MM.1S (cell line): ENCODE measurements around the gene GALNT9.

ENCODE experiments used
- DNase-seq: peaks from one replicate; pipeline ENCODE4 v3.0.0-alpha.2; 2015
- H2AFZ ChIP-seq: fragments of 300-600 bp; sonication (generic); 2 replicates; pipeline ENCODE4 v1.6.0; 2016; ENCODE audit warnings: antibody characterized with exemption, low read length
- H3F3A ChIP-seq: fragments of 300-600 bp; sonication (generic); 2 replicates; pipeline ENCODE4 v1.6.1; 2016; ENCODE audit warnings: mild to moderate bottlenecking, antibody characterized with exemption, low read length, moderate library complexity, mixed read lengths; ENCODE audit not compliant: insufficient read depth
- H3K27ac ChIP-seq: fragments of 300-600 bp; sonication (generic); 2 replicates; pipeline ENCODE4 v1.5.1; 2016; ENCODE audit warnings: mild to moderate bottlenecking, low read length
- H3K27me3 ChIP-seq: fragments of 300-600 bp; sonication (generic); replicated peaks from 2 replicates; pipeline ENCODE4 v1.6.0; 2016; ENCODE audit warnings: low read length; ENCODE audit not compliant: insufficient read depth
- H3K36me3 ChIP-seq: fragments of 300-600 bp; sonication (generic); replicated peaks from 2 replicates; pipeline ENCODE4 v1.6.1; 2016; ENCODE audit warnings: mild to moderate bottlenecking, low read length, mixed read lengths; ENCODE audit not compliant: insufficient read depth
- H3K4me1 ChIP-seq: fragments of 300-600 bp; sonication (generic); 2 replicates; pipeline ENCODE4 v1.6.1; 2016; ENCODE audit warnings: low read length, mixed read lengths
- H3K4me2 ChIP-seq: fragments of 300-600 bp; sonication (generic); 2 replicates; pipeline ENCODE4 v1.6.0; 2016; ENCODE audit warnings: low read depth, low read length
- H3K4me3 ChIP-seq: fragments of 300-600 bp; sonication (generic); 2 replicates; pipeline ENCODE4 v1.5.1; 2016; ENCODE audit warnings: low read length, mixed read lengths
- H3K79me2 ChIP-seq: fragments of 300-600 bp; sonication (generic); 2 replicates; pipeline ENCODE4 v1.6.1; 2016; ENCODE audit warnings: mixed run types, low read length, mixed read lengths
- H3K9ac ChIP-seq: fragments of 300-600 bp; sonication (generic); 2 replicates; pipeline ENCODE4 v1.6.1; 2016; ENCODE audit warnings: low read length, mixed read lengths
- H3K9me2 ChIP-seq: fragments of 300-600 bp; sonication (generic); replicated peaks from 2 replicates; pipeline ENCODE4 v1.6.1; 2016; ENCODE audit warnings: mild to moderate bottlenecking, low read length, mixed read lengths; ENCODE audit not compliant: insufficient read depth
- H3K9me3 ChIP-seq: fragments of 300-600 bp; sonication (generic); replicated peaks from 2 replicates; pipeline ENCODE4 v1.6.1; 2016; ENCODE audit warnings: mild to moderate bottlenecking, low read length, mixed read lengths; ENCODE audit not compliant: insufficient read depth
- H4K20me1 ChIP-seq: fragments of 300-600 bp; sonication (generic); 2 replicates; pipeline ENCODE4 v1.6.1; 2016; ENCODE audit warnings: mild to moderate bottlenecking, low read length, moderate library complexity, mixed read lengths; ENCODE audit not compliant: insufficient read depth
- CTCF ChIP-seq: fragments of 300-600 bp; sonication (generic); IDR thresholded peaks from 2 replicates; pipeline ENCODE4 v1.5.1; 2016; ENCODE audit warnings: antibody characterized with exemption, low read length, mixed read lengths
- EZH2 ChIP-seq: fragments of 300-600 bp; sonication (generic); optimal IDR thresholded peaks from 2 replicates; pipeline ENCODE3; 2017; ENCODE audit warnings: low read depth, mild to moderate bottlenecking, antibody characterized with exemption, low read length, mixed read lengths
- EZH2phosphoT487 ChIP-seq: fragments of 300-600 bp; sonication (generic); IDR thresholded peaks from 2 replicates; pipeline ENCODE4 v1.6.1; 2018; ENCODE audit warnings: antibody characterized with exemption, low read length

GALNT9 gene

GRCh38 chr12:132262256-132263060 lies 66.9 kb downstream of the GALNT9 start:
- TF ChIP-seq EZH2 (no peak), EZH2phosphoT487 (no peak), CTCF (no peak)

GRCh38 chr12:132261328-132262138 lies 67.9 kb downstream of the GALNT9 start:
- no peaks in the 10 kb centered on the region for H3K27me3 ChIP-seq
- H3K9ac ChIP-seq: no peak overlapping the region
- no peak for TF ChIP-seq EZH2
- TF ChIP-seq CTCF: no peak
- TF ChIP-seq EZH2phosphoT487: no peak
- H3K9me2 ChIP-seq: no peaks in the 10 kb centered on the region
- H3K4me3 ChIP-seq: no peak overlapping the region
- H3F3A ChIP-seq: no peaks in the 10 kb centered on the region
- H4K20me1 ChIP-seq: no peaks in the 10 kb centered on the region
- H3K36me3 ChIP-seq: no peaks in the 10 kb centered on the region
- H3K79me2 ChIP-seq: no peaks in the 10 kb centered on the region
- H3K4me2 ChIP-seq: no peak overlapping the region
- no peak overlapping the region for H2AFZ ChIP-seq
- no peak overlapping the region for H3K27ac ChIP-seq
- DNase-seq: no peak
- H3K9me3 ChIP-seq: no peaks in the 10 kb centered on the region
- H3K4me1 ChIP-seq: no peaks in the 10 kb centered on the region

More at GRCh38 chr12:132262256-132263060, 66.9 kb downstream of the GALNT9 start:
- Histone ChIP-seq H3K9me3 (no peaks in the 10 kb centered on the region), H3K9ac (no peak overlapping the region), H3K4me3 (no peak overlapping the region), H3K4me1 (no peaks in the 10 kb centered on the region), H3K27me3 (no peaks in the 10 kb centered on the region), H4K20me1 (no peaks in the 10 kb centered on the region), H2AFZ (no peak overlapping the region), H3F3A (no peaks in the 10 kb centered on the region), H3K79me2 (no peaks in the 10 kb centered on the region), H3K4me2 (no peak overlapping the region), H3K36me3 (no peaks in the 10 kb centered on the region), H3K9me2 (no peaks in the 10 kb centered on the region), H3K27ac (no peak overlapping the region)
- no peak for DNase-seq

GRCh38 chr12:132260721-132261120 lies 68.7 kb downstream of the GALNT9 start:
- no peak for TF ChIP-seq EZH2phosphoT487
- TF ChIP-seq CTCF: no peak
- TF ChIP-seq EZH2: no peak
- H3K79me2 ChIP-seq: no peaks in the 10 kb centered on the region
- no peaks in the 10 kb centered on the region for H3K36me3 ChIP-seq
- H3K27me3 ChIP-seq: no peaks in the 10 kb centered on the region; the same call in 1 of the 2 replicates
- no peak overlapping the region for H3K4me2 ChIP-seq
- no peak overlapping the region for H2AFZ ChIP-seq
- no peak overlapping the region for H3K4me3 ChIP-seq
- H3K9ac ChIP-seq: no peak overlapping the region
- no peaks in the 10 kb centered on the region for H4K20me1 ChIP-seq
- no peaks in the 10 kb centered on the region for H3K9me3 ChIP-seq
- DNase-seq: no peak
- H3K27ac ChIP-seq: no peak overlapping the region
- no peaks in the 10 kb centered on the region for H3K9me2 ChIP-seq
- H3K4me1 ChIP-seq: no peaks in the 10 kb centered on the region
- no peaks in the 10 kb centered on the region for H3F3A ChIP-seq
